Measurements from ENCODE around the gene RFX3. TPM values are rescaled to one million over a fixed set of nuclear protein-coding genes. Genes with fewer than 3 reads are reported as not detected.

Gene RFX3
- total and polyA plus RNA-seq, 2 donors (not counting 1 experiment from before 2014, with no cell fraction given), result 2.8 to 3.1 TPM

DNA sequence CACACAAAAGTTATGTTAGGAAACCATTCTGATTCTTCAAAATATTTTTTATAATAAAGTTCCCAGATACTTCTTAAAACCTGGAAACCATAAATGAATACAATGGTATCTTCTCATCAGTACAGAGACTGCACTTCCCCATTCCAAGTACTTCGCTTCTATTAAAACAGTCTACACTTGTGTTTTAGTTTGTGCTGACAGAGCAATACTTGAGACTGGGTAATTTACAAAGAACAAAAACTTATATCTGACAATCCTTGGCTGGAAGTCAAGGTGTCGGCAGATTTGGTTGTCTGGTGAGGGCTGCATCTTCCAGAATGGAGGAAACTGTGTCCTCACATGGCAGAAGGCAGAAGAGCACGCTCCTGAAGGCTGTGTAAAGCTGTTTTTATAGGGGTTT, 70.1 kb downstream of the RFX3 start:
- no peak overlapping the region for H3K27ac ChIP-seq (ENCODE audit: insufficient read depth, low read length)
- no peak overlapping the region for H3K4me2 ChIP-seq (ENCODE audit: extremely low read depth, insufficient read depth, low read length)
- DNase-seq (ENCODE audit: low read depth in 2 of 2), result no peak
- no peaks in the 10 kb centered on the region for H3K36me3 ChIP-seq (ENCODE audit: control insufficient read depth, insufficient read depth, low read length)
- H3K9me3 ChIP-seq (ENCODE audit: control insufficient read depth, insufficient read depth, low read depth, low read length), result no peaks in the 10 kb centered on the region
- no peaks in the 10 kb centered on the region for H3K27me3 ChIP-seq (ENCODE audit: control insufficient read depth, insufficient read depth, low read length)
- no peak overlapping the region for H2AFZ ChIP-seq (ENCODE audit: low read length)
- TF ChIP-seq, protein P1, sequence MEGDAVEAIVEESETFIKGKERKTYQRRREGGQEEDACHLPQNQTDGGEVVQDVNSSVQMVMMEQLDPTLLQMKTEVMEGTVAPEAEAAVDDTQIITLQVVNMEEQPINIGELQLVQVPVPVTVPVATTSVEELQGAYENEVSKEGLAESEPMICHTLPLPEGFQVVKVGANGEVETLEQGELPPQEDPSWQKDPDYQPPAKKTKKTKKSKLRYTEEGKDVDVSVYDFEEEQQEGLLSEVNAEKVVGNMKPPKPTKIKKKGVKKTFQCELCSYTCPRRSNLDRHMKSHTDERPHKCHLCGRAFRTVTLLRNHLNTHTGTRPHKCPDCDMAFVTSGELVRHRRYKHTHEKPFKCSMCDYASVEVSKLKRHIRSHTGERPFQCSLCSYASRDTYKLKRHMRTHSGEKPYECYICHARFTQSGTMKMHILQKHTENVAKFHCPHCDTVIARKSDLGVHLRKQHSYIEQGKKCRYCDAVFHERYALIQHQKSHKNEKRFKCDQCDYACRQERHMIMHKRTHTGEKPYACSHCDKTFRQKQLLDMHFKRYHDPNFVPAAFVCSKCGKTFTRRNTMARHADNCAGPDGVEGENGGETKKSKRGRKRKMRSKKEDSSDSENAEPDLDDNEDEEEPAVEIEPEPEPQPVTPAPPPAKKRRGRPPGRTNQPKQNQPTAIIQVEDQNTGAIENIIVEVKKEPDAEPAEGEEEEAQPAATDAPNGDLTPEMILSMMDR (conservative IDR thresholded peaks at IDR 0.05 in 1 of 2, IDR thresholded peaks at IDR 0.05 in 1 of 2; ENCODE audit: low read depth in 1 of 2, low read length in 2 of 2), result no peak
- TF ChIP-seq EZH2 (IDR thresholded peaks at IDR 0.05; ENCODE audit: low read length, missing control alignments), result no peak
- no peaks in the 10 kb centered on the region for H3K4me1 ChIP-seq (ENCODE audit: control insufficient read depth, extremely low read depth, insufficient read depth, low read length)
- H4K20me1 ChIP-seq (ENCODE audit: control insufficient read depth, extremely low read depth, insufficient read depth, low read length), result no peaks in the 10 kb centered on the region
- no peaks in the 10 kb centered on the region for H3K79me2 ChIP-seq (ENCODE audit: control insufficient read depth, insufficient read depth, low read length)
- H3K4me3 ChIP-seq (replicated peaks in 1 of 4; ENCODE audit: control extremely low read depth in 1 of 4, insufficient read depth in 1 of 4, low read depth in 3 of 4, low read length in 4 of 4), result no peak overlapping the region
- H3K9ac ChIP-seq (ENCODE audit: insufficient read depth, low read length), result no peak overlapping the region

DNA sequence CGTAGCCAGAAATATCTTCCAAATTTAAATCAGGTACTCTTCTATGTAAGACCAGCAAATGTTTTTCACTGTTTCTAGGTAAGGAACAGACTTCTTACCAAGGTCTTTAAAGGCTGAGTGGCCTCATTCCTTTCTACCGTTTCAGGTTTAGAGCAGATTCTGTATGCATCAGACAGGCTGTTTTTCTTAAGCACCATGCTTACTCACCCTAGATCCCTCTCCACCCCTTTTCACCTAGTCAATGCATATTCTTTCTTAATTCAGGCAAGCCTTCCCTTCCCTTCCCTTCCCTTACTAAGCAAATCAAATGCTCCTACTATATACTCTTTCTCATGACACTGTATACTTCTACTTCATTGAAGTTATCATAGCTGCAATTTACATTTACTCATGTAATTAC, 70.7 kb downstream of the RFX3 start:
- Histone ChIP-seq H3K27me3 (ENCODE audit: control insufficient read depth, insufficient read depth, low read length) (no peaks in the 10 kb centered on the region), H4K20me1 (ENCODE audit: control insufficient read depth, extremely low read depth, insufficient read depth, low read length) (no peaks in the 10 kb centered on the region), H2AFZ (ENCODE audit: low read length) (no peak overlapping the region), H3K79me2 (ENCODE audit: control insufficient read depth, insufficient read depth, low read length) (no peaks in the 10 kb centered on the region), H3K27ac (ENCODE audit: insufficient read depth, low read length) (no peak overlapping the region), H3K9me3 (ENCODE audit: control insufficient read depth, insufficient read depth, low read depth, low read length) (no peaks in the 10 kb centered on the region), H3K36me3 (ENCODE audit: control insufficient read depth, insufficient read depth, low read length) (no peaks in the 10 kb centered on the region), H3K4me3 (replicated peaks in 1 of 4; ENCODE audit: control extremely low read depth in 1 of 4, insufficient read depth in 1 of 4, low read depth in 3 of 4, low read length in 4 of 4) (no peak overlapping the region), H3K4me1 (ENCODE audit: control insufficient read depth, extremely low read depth, insufficient read depth, low read length) (no peaks in the 10 kb centered on the region), H3K4me2 (ENCODE audit: extremely low read depth, insufficient read depth, low read length) (no peak overlapping the region), H3K9ac (ENCODE audit: insufficient read depth, low read length) (no peak overlapping the region)
- TF ChIP-seq, protein P1 (conservative IDR thresholded peaks at IDR 0.05 in 1 of 2, IDR thresholded peaks at IDR 0.05 in 1 of 2; ENCODE audit: low read depth in 1 of 2, low read length in 2 of 2), result no peak
- no peak for TF ChIP-seq EZH2 (IDR thresholded peaks at IDR 0.05; ENCODE audit: low read length, missing control alignments)
- DNase-seq (ENCODE audit: low read depth in 2 of 2), result no peak

DNA sequence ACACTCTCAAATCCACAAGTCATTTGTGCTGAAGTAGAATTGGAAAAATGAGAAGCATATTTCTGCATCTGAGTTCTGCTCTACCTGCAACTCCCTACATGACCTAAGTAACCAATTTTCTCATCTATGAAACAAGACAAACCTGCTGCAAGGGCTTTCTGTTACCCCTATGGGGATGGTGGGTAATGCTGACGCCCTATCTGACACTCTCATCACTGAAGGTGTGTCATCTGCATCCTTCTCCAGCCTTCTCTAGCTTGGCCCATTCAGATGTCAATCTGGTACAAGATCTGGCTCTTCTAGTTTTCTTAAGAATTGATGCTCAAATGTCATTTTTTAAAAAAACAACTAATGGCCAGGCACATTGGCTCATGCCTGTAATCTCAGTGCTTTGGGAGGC, 73.8 kb downstream of the RFX3 start:
- TF ChIP-seq, protein P1 (conservative IDR thresholded peaks at IDR 0.05 in 1 of 2, IDR thresholded peaks at IDR 0.05 in 1 of 2; ENCODE audit: low read depth in 1 of 2, low read length in 2 of 2), result no peak
- no peak for TF ChIP-seq EZH2 (IDR thresholded peaks at IDR 0.05; ENCODE audit: low read length, missing control alignments)
- no peaks in the 10 kb centered on the region for H3K27me3 ChIP-seq (ENCODE audit: control insufficient read depth, insufficient read depth, low read length)
- no peaks in the 10 kb centered on the region for H3K36me3 ChIP-seq (ENCODE audit: control insufficient read depth, insufficient read depth, low read length)
- DNase-seq (ENCODE audit: low read depth in 2 of 2), result no peak
- H3K4me2 ChIP-seq (ENCODE audit: extremely low read depth, insufficient read depth, low read length), result no peak overlapping the region
- no peak overlapping the region for H3K27ac ChIP-seq (ENCODE audit: insufficient read depth, low read length)
- no peak overlapping the region for H2AFZ ChIP-seq (ENCODE audit: low read length)
- no peaks in the 10 kb centered on the region for H3K4me1 ChIP-seq (ENCODE audit: control insufficient read depth, extremely low read depth, insufficient read depth, low read length)
- no peaks in the 10 kb centered on the region for H3K9me3 ChIP-seq (ENCODE audit: control insufficient read depth, insufficient read depth, low read depth, low read length)
- H3K9ac ChIP-seq (ENCODE audit: insufficient read depth, low read length), result no peak overlapping the region
- H3K79me2 ChIP-seq (ENCODE audit: control insufficient read depth, insufficient read depth, low read length), result no peaks in the 10 kb centered on the region
- H3K4me3 ChIP-seq (replicated peaks in 1 of 4; ENCODE audit: control extremely low read depth in 1 of 4, insufficient read depth in 1 of 4, low read depth in 3 of 4, low read length in 4 of 4), result no peak overlapping the region
- H4K20me1 ChIP-seq (ENCODE audit: control insufficient read depth, extremely low read depth, insufficient read depth, low read length), result no peaks in the 10 kb centered on the region
